Body of pancreas (tissue), 4 donors: ENCODE measurements around the gene ZNF394.

Experiments
- POLR2A ChIP-seq, 3 donors: fragments of 450-650 bp; IDR thresholded peaks; one replicate each; pipeline ENCODE4 v1.6.1; 2016; ENCODE audit warnings: antibody characterized with exemption in 3 of 3, mild to moderate bottlenecking in 2 of 3
- TF ChIP-seq, protein P1 (sequence below), 7 experiments: fragments of 450-650 bp in 4 of 7; fragments of 200-600 bp in 3 of 7; sonication (generic) in 3 of 7; IDR thresholded peaks; one replicate each; pipeline ENCODE4 v1.5.1; 2016 to 2019; ENCODE audit warnings: antibody characterized with exemption in 7 of 7

DNA sequence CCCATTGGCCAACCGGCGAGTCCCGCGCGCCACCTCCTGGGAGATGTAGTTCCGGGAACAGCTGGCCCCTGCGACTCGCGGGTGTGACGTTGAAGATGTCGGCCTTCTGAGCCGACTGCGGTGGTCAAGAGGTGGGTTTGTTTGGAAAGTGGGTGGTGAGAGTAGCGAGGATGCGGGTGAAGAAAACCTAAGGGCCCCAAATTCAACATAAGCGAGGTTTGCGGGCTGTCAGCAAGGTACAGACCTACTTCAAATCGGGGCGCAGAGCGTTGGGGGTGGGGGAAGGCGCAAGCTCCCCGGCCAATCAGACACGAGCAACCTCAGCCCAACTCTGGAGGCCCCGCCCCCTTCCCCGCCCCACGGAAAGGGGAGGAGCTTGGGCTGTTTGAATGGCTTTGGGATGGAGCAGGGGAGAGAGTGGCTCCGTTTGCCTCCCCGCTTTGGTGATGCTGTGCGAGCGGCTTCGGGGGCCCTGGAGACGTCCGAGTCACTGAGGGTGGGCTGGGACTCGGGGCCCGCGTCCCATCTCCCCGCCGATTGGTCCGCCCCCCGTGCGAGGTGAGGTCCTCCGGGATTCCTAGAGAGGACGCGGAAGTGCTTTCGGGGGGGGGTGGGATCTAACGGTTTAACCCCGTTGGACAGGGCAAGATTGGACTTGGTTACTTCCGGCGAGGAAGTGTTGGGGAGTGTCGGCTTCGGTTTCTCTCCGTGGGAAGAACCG is 4.7 kb upstream of the ZNF394 start, which contains the start of gene ZKSCAN5:
- TF ChIP-seq, protein P1, sequence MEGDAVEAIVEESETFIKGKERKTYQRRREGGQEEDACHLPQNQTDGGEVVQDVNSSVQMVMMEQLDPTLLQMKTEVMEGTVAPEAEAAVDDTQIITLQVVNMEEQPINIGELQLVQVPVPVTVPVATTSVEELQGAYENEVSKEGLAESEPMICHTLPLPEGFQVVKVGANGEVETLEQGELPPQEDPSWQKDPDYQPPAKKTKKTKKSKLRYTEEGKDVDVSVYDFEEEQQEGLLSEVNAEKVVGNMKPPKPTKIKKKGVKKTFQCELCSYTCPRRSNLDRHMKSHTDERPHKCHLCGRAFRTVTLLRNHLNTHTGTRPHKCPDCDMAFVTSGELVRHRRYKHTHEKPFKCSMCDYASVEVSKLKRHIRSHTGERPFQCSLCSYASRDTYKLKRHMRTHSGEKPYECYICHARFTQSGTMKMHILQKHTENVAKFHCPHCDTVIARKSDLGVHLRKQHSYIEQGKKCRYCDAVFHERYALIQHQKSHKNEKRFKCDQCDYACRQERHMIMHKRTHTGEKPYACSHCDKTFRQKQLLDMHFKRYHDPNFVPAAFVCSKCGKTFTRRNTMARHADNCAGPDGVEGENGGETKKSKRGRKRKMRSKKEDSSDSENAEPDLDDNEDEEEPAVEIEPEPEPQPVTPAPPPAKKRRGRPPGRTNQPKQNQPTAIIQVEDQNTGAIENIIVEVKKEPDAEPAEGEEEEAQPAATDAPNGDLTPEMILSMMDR (IDR thresholded peaks at IDR 0.05) = peak in 1 of 7 experiments; percentile 12
- peak; percentile 32 to 85 (median 82) for TF ChIP-seq POLR2A (IDR thresholded peaks at IDR 0.05)
